CD4-positive, alpha-beta T cell treated with Interleukin-1 beta for 1 hour (primary cell): ENCODE results near the gene CCDC152.
"Not testable (repeated sequence)": the region's sequence is repeated elsewhere in the genome, so short reads cannot be mapped to it uniquely, and the experiment has no call there.

Source experiments
- DNase-seq, 2 donors: peaks; one replicate each; pipeline ENCODE4 v3.0.0-alpha.2; 2020 to 2022

Gene CCDC152, protein sequence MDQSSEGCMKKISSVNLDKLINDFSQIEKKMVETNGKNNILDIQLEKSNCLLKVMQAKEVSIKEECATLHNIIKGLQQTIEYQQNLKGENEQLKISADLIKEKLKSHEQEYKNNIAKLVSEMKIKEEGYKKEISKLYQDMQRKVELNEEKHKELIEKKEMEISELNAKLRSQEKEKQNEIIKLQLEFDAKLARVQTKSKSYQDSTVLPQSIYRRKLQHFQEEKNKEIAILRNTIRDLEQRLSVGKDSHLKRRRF

DNA sequence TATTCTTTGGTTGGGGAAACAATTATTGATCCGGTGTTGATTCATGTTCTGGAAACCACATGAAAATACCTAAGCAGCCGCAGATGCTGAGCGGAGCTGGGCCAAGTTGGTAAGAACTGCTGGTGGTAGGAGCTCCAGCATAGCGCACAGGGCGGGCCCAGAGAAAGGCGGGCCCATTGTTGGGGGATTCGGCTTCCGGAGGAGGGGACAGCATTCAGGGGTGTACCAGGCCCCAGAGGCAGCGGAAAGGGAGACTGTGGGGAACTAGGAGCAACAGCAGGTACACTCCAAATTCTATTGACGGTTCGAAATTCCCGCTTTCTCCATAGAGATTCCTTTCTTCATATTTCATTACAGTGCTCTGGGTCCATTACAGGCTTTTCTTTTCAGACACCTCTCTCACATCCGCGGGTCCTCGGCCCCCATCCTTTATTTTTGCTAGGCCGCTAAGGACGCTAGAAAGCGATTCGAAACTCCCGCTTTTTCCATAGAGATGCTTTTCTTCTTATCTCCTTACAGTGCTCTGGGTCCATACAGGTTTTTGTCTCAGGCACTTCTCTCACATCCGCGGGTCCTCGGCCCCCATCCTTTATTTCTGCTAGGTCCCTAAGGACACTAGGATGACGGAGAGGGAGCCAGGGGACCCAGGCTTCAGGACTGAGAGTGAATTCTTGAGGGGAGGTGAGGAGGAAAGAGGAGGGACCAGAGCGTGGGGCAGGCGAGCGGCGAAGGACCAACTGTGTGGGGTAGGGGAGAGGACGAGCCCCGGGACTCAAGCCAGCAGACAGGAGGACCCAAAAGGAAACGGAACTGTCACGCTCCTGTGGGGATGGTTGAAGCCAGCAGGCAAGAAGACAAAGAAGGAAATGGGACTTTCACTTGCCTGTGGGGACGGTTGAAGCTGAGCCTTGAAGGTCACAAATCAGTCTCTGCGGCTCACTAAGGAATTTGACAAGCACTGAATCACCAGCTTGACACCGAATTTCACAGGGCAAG, at the start of gene CCDC152:
Gene CCDC152 (plus strand): TSS at position 213 of the 996 bp plus-strand sequence. CDS start 2,304 bp downstream, outside the sequence.
- DNase-seq = peak; percentile 14 to 54

DNA sequence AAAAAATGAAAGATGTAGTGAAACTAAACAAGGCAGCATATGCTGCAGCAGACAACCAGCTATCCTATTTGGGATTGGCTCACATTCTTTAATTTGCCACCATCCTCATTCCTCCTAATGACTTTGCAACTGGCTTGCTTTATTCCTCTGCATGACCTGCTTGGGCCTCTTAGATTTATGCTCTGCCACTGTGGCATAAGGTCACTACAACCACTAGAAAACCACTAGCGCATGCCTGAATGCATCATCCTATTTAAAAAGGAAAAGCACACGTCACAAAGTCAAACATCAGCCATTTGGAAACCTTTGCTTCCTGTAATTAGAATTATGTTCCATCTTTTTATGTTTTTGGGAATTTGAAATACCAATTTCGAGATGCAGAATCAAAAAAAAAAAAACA, 40.8 kb upstream of the CCDC152 start:
- no peak for DNase-seq

- DNase-seq = peak in 1 of 2 donors; percentile 24
These were observed 38.0 kb upstream of the CCDC152 start for GRCh38 chr5:42718591-42718990.

GRCh38 chr5:42719034-42719433, 37.6 kb upstream of the CCDC152 start:
- no peak for DNase-seq

GRCh38 chr5:42720251-42720650, 36.4 kb upstream of the CCDC152 start:
- DNase-seq = peak in 1 of 2 donors; percentile 5

DNA sequence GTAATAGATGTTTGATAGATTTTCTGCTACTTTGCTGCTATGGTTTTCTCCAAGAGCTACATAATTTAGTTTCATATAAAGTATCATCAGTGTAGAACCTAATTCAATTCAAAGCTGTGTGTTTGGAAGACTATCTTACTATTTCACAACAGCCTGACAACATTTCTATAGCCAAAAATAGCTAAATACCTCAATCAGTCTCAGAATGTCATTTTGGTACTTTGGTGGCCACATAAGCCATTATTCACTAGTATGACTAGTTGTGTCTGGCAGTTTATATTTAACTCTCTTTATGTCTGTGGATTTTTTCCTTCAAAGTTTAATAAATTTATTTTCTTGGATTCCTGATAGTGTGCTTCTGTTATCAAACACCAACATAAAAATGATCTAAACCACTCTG, 35.1 kb upstream of the CCDC152 start:
- no peak for DNase-seq

- not testable (repeated sequence) for DNase-seq
These were observed 22.0 kb upstream of the CCDC152 start for GRCh38 chr5:42734531-42735058.

GRCh38 chr5:42740920-42741319, 15.7 kb upstream of the CCDC152 start:
- no peak for DNase-seq

GRCh38 chr5:42745426-42745825, 11.2 kb upstream of the CCDC152 start:
- DNase-seq = no peak

DNA sequence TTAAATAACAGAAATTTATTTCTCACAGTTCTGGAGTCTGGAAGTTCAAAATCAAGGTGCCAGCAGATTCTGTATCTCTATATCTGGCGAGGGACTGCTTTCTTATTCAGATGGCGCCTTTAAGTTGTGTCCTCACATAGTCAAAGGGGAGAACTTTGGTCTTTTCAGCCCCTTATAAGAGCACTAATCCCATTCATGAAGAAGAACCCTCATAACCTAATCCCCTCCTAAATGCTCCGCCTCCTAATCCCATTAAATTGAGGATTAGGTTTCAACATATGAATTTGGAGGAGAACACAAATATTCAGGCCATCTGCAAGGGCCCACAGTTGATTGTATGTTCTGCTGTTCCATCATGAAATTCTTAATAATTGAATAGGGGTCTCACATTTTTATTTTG, 10.8 kb upstream of the CCDC152 start:
- no peak for DNase-seq

DNA sequence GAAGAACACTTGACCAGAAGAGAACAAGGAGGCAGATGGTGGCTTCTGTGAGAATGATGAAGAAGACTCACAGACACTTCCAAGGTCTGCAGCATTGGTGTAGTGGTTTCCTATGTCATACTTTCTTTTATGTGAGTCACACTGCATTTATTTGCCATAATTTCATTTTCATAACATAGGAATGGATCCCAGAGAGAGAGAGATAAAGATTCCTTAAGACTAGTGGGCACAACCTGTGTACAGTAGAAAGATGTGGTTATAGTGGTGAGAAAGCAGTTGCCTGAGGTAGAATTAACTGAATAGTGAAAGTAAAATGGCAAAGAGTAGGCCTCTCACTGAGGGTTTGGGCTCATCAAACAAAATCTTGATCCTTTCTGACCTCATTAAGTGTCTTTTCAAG, 7.6 kb upstream of the CCDC152 start:
- no peak for DNase-seq

DNA sequence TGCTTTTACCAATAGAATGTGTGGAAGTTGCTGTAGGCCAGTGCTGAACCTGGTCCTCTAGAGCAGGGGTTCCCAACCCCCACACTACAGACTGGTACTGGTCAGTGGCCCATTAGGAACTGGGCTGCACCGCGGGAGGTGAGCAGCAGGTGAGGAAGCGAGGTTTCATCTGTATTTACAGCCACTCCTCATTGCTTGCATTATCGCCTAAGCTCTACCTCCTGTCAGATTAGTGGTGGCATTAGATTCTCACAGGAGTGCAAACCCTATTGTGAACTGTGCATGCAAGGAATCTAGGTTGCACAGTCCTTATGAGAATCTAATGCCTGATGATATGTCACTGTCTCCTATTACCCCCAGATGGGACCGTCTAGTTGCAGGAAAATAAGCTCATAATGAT, 6.1 kb upstream of the CCDC152 start:
- DNase-seq = no peak

- no peak for DNase-seq
These were observed 5.6 kb upstream of the CCDC152 start for GRCh38 chr5:42751044-42751443.

- no peak for DNase-seq
These were observed 3.5 kb upstream of the CCDC152 start for GRCh38 chr5:42753099-42753498.

GRCh38 chr5:42759456-42759855, 2.8 kb downstream of the CCDC152 start:
- DNase-seq = no peak

DNA sequence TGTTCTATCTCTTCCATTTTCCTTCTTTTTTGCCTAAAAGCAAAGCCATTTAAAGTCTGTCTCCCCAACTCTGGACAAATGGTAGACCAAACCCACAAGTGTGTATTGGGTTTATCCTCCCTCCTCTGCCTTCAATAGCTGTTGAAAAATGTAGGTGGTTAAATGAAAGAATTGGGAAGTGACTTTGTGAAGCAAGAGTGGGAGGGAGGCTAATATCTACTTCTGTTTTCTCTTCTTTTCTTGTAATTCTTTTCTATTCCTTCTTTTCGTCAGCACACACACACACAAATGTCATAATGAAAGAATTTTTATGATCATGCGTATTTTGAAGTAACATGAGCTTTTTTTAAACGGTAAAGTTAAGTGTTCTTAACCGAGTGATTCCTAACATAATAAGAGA, 3.8 kb downstream of the CCDC152 start:
- DNase-seq = no peak

DNA sequence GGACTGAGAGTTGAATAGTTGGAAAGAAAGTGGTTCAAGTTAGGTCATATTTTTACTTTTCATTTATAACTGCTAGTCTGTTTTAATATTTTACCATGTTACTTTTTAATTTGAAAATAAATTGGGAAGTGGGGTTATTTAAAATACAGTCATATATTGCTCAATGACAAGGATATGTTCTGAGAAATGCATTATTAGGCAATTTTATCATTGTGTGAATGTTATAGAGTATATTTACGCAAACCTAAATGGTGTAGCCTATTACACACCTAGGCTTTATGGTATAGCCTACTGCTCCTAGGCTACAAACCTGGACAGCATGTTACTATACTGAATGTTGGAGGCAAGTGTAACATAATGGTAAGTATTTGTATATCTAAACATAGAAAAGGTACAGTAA, 5.2 kb downstream of the CCDC152 start:
- DNase-seq = no peak

- DNase-seq = peak in 1 of 2 donors; percentile 34
These were observed 11.0 kb downstream of the CCDC152 start for GRCh38 chr5:42767491-42768105.

- no peak for DNase-seq
These were observed 11.5 kb downstream of the CCDC152 start for GRCh38 chr5:42768106-42768504.

DNA sequence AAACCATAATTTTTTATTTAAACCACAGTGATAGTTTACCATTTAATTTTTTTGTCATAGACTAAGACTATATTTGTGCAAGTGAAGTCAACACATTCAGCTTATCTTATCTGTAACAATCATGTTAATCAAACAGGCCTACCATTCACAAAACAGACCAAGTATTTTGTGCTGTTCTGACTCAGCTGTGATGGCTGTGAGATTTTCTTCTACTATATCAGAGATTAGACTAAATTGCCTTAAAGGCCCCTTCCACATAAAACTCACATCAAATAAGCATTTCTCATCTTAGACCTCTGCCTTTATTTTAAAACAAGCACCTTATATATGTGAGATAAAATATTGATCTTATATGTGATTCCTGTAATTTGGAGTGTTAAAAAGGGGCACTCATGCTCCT, 13.4 kb downstream of the CCDC152 start:
- DNase-seq = no peak

DNA sequence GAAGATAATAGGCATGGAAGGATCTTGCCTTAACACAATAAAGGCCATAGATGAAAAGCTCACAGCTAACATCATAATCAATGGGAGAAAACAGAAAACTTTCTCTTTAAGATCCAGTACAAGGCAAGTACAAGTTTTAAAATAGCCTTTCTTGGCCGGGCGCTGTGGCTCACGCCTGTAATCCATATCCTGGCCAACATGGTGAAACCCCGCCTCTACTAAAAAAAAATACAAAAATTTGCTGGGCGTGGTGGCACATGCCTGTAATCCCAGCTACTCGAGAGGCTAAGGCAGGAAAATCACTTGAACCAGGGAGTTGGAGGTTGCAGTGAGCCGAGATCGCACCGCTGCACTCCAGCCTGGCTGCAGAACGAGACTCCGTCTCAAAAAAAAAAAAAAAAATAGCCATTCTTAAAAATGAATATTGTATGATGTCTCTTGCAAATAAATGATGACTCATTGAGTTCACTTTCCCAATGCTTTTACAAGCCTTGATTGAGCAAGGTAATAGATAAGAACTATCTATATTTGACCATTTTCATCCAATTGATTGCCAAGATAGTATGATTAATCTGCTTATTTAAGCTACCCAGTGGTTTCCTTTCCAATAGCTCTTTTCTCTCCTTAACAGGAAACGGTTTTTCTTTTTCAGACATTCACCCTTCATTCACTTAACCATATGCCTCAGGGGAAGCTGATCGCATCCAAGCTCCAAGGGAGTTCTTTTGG, 15.8 kb downstream of the CCDC152 start:
- DNase-seq = no peak

- no peak for DNase-seq
These were observed 22.5 kb downstream of the CCDC152 start for GRCh38 chr5:42779083-42779482.

DNA sequence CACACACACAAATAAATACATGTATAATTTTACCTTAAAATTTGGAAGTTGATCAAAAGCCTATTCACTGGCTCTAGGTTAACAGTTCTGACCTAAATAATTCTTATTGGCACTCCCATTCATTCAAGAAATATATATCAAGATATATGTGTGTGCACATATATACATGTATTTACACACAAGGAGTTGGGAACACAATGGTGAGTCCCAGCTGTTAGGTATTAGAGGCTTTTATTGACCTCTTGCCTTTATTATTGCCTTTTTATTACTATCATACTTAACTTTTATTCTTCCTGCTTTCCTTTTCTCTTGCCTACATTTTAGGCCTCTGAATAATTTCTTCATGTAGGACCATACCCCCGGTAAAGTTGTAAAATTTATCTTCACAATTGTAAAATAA, 25.0 kb downstream of the CCDC152 start:
- no peak for DNase-seq
